ENCODE measurements around the gene TRPM2.

DNA sequence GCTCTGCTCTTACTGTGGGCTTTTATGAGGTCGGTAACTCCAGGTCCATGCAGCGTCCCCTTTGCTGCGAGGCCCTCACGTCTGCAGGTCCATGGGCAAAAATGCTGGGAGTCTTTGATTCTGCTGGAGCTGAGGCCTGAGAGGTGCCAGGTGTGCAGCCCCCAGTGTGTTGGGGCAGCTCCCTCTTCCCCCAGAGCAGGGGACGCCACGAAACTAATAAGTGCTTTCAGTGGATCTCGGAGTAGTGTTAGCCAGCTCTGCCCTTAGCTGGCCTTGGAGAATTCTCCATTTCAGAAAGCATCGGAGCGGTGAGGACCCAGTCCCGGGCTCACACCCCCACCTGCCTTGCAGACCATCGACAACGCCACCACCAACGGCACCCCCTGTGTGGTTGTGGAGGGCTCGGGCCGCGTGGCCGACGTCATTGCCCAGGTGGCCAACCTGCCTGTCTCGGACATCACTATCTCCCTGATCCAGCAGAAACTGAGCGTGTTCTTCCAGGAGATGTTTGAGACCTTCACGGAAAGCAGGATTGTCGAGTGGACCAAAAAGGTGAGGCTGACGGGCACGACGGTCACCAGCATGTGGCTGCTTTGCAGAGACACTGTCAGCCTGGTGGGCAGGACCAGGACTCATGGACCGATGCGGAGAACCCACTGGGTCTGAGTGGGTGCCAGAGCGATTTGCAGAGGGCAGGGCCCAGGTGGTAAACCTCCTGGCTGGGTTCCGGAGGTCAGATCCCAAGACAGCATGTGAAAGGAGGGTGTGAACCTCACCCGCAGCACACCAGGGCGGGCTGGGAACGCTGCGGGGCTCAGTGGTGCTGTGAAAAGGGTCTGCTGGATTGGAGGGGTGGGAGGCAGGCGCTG is 25.5 kb downstream of the TRPM2 start:
- TF ChIP-seq, protein P1, sequence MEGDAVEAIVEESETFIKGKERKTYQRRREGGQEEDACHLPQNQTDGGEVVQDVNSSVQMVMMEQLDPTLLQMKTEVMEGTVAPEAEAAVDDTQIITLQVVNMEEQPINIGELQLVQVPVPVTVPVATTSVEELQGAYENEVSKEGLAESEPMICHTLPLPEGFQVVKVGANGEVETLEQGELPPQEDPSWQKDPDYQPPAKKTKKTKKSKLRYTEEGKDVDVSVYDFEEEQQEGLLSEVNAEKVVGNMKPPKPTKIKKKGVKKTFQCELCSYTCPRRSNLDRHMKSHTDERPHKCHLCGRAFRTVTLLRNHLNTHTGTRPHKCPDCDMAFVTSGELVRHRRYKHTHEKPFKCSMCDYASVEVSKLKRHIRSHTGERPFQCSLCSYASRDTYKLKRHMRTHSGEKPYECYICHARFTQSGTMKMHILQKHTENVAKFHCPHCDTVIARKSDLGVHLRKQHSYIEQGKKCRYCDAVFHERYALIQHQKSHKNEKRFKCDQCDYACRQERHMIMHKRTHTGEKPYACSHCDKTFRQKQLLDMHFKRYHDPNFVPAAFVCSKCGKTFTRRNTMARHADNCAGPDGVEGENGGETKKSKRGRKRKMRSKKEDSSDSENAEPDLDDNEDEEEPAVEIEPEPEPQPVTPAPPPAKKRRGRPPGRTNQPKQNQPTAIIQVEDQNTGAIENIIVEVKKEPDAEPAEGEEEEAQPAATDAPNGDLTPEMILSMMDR (IDR thresholded peaks at IDR 0.05; ENCODE audit: low read depth, low read length) = no peak
- no peak for TF ChIP-seq POLR2A (IDR thresholded peaks at IDR 0.05; ENCODE audit: extremely low read depth, insufficient read length)
- TF ChIP-seq, protein P2, sequence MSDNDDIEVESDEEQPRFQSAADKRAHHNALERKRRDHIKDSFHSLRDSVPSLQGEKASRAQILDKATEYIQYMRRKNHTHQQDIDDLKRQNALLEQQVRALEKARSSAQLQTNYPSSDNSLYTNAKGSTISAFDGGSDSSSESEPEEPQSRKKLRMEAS (IDR thresholded peaks at IDR 0.05; ENCODE audit: low read depth, low read length) = no peak
- no peak for TF ChIP-seq MYC (IDR thresholded peaks at IDR 0.05; ENCODE audit: low read depth, low read length)

Measured in NB4 (cell line).